ENCODE data around the gene TMEM52. TPM values are rescaled to one million over a fixed set of nuclear protein-coding genes. Genes with fewer than 3 reads are reported as not detected.
A peak's percentile ranks its signal among the peaks of the same experiment; 100 is the strongest.

The TMEM52 gene
- polyA plus RNA-seq, 1 donor from 2014 or later = 0.89 TPM

DNA sequence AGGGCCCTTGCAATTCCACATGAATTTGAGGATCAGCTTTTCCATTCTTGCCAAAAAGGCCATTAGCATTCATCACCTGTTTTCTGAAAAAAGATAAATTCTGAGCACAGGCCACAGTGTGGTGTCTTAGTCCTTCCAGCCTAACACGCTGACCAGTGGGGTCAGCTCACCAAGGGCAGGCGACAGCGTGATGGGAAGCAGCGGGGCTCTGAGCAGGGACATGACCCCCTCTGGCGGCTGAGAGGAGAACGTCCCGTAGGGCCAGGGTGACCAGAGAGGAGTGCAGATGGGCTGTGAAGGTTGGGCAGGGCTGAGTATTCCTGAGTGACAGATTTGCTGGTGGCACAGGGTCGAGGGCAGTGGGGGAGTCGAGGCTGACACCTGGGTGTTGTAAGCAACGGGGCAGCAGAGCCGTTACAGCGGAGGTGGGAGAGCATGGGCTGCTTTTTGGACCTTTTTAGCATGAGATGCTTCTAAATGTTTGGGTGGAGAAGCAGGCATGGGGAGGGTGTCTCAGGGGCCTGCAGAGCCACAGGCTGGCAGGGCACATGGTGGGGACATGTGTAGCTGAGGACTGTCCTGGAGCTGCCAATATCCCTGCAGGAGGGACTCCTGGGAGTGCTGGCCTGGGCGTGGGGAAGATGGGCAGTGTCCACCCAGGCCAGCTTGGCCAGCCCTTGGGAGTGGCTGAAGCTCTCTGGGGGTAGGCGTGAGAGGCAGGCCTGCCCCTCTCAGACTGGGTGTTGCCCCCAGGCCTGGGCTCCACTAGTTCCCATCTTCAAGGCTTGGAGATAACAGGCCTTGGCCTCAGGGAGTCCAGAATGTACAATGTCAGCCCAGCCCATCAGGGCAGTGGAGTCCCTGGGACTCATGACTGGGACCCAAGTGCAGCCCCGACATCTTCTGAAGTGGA, 12.6 kb downstream of the TMEM52 start:
- no peak overlapping the region for H3K4me2 ChIP-seq (ENCODE audit: low read length)
- no peaks in the 10 kb centered on the region for H3F3A ChIP-seq (ENCODE audit: insufficient read depth, low read length, poor library complexity, severe bottlenecking)
- H3K9me3 ChIP-seq (ENCODE audit: low read length) = no peaks in the 10 kb centered on the region
- H3K9me2 ChIP-seq (ENCODE audit: insufficient read depth, low read length) = no peaks in the 10 kb centered on the region
- no peak overlapping the region for H3K9ac ChIP-seq (ENCODE audit: low read length)
- no peaks in the 10 kb centered on the region for H4K20me1 ChIP-seq (ENCODE audit: insufficient read depth)
- no peaks in the 10 kb centered on the region for H3K79me2 ChIP-seq (replicated peaks; ENCODE audit: insufficient read depth, low read length)
- no peaks in the 10 kb centered on the region for H3K36me3 ChIP-seq (ENCODE audit: insufficient read depth, low read length)
- H2AFZ ChIP-seq (ENCODE audit: low read depth, low read length) = no peak overlapping the region
- H3K27me3 ChIP-seq (ENCODE audit: insufficient read depth, low read depth, low read length) = no peaks in the 10 kb centered on the region
- H3K27ac ChIP-seq (ENCODE audit: low read length) = no peak overlapping the region
- no peak overlapping the region for H3K4me3 ChIP-seq (ENCODE audit: low read length)
- TF ChIP-seq RAD21 (conservative IDR thresholded peaks at IDR 0.05) (peak; percentile 86), MXI1 (conservative IDR thresholded peaks at IDR 0.05; ENCODE audit: poor library complexity, severe bottlenecking) (no peak), SMC3 (conservative IDR thresholded peaks at IDR 0.05; ENCODE audit: poor library complexity) (peak; percentile 81), TAF1 (IDR thresholded peaks at IDR 0.05; ENCODE audit: low read depth) (no peak)
- TF ChIP-seq, protein P1, sequence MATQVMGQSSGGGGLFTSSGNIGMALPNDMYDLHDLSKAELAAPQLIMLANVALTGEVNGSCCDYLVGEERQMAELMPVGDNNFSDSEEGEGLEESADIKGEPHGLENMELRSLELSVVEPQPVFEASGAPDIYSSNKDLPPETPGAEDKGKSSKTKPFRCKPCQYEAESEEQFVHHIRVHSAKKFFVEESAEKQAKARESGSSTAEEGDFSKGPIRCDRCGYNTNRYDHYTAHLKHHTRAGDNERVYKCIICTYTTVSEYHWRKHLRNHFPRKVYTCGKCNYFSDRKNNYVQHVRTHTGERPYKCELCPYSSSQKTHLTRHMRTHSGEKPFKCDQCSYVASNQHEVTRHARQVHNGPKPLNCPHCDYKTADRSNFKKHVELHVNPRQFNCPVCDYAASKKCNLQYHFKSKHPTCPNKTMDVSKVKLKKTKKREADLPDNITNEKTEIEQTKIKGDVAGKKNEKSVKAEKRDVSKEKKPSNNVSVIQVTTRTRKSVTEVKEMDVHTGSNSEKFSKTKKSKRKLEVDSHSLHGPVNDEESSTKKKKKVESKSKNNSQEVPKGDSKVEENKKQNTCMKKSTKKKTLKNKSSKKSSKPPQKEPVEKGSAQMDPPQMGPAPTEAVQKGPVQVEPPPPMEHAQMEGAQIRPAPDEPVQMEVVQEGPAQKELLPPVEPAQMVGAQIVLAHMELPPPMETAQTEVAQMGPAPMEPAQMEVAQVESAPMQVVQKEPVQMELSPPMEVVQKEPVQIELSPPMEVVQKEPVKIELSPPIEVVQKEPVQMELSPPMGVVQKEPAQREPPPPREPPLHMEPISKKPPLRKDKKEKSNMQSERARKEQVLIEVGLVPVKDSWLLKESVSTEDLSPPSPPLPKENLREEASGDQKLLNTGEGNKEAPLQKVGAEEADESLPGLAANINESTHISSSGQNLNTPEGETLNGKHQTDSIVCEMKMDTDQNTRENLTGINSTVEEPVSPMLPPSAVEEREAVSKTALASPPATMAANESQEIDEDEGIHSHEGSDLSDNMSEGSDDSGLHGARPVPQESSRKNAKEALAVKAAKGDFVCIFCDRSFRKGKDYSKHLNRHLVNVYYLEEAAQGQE (IDR thresholded peaks at IDR 0.05; ENCODE audit: borderline replicate concordance) = no peak
- TF ChIP-seq, protein P2, sequence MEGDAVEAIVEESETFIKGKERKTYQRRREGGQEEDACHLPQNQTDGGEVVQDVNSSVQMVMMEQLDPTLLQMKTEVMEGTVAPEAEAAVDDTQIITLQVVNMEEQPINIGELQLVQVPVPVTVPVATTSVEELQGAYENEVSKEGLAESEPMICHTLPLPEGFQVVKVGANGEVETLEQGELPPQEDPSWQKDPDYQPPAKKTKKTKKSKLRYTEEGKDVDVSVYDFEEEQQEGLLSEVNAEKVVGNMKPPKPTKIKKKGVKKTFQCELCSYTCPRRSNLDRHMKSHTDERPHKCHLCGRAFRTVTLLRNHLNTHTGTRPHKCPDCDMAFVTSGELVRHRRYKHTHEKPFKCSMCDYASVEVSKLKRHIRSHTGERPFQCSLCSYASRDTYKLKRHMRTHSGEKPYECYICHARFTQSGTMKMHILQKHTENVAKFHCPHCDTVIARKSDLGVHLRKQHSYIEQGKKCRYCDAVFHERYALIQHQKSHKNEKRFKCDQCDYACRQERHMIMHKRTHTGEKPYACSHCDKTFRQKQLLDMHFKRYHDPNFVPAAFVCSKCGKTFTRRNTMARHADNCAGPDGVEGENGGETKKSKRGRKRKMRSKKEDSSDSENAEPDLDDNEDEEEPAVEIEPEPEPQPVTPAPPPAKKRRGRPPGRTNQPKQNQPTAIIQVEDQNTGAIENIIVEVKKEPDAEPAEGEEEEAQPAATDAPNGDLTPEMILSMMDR (IDR thresholded peaks at IDR 0.05; ENCODE audit: poor library complexity, severe bottlenecking) = peak; percentile 88

DNA sequence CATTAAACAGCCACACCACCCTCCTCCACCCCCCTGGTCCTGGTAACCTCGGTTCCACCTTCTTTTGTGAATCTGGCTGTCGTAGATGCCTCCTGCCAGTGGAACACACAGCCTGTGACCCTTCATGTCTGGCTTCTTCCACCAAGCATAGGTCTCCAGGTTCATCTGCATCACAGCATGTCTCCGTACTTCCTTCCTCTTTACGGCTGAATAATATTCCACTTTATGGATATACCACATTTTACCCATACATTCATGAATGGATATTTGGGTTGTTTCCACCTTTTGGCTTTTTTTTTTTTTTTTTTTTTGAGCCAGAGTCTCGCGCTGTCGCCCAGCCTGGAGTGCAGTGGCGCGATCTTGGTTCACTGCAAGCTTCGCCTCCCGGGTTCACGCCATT, 15.9 kb downstream of the TMEM52 start:
- H3F3A ChIP-seq (ENCODE audit: insufficient read depth, low read length, poor library complexity, severe bottlenecking) = no peaks in the 10 kb centered on the region
- H3K79me2 ChIP-seq (replicated peaks; ENCODE audit: insufficient read depth, low read length) = no peaks in the 10 kb centered on the region
- H3K27me3 ChIP-seq (ENCODE audit: insufficient read depth, low read depth, low read length) = no peaks in the 10 kb centered on the region
- no peaks in the 10 kb centered on the region for H4K20me1 ChIP-seq (ENCODE audit: insufficient read depth)
- no peaks in the 10 kb centered on the region for H3K9me3 ChIP-seq (ENCODE audit: low read length)
- no peaks in the 10 kb centered on the region for H3K9me2 ChIP-seq (ENCODE audit: insufficient read depth, low read length)
- H2AFZ ChIP-seq (ENCODE audit: low read depth, low read length) = no peak overlapping the region
- no peak overlapping the region for H3K4me2 ChIP-seq (ENCODE audit: low read length)
- no peak overlapping the region for H3K27ac ChIP-seq (ENCODE audit: low read length)
- H3K9ac ChIP-seq (ENCODE audit: low read length) = no peak overlapping the region
- H3K36me3 ChIP-seq (ENCODE audit: insufficient read depth, low read length) = no peaks in the 10 kb centered on the region
- H3K4me3 ChIP-seq (ENCODE audit: low read length) = no peak overlapping the region
- no peak for TF ChIP-seq SMC3 (conservative IDR thresholded peaks at IDR 0.05; ENCODE audit: poor library complexity)
- TF ChIP-seq, protein P1 (IDR thresholded peaks at IDR 0.05; ENCODE audit: borderline replicate concordance) = no peak
- TF ChIP-seq EZH2 (IDR thresholded peaks at IDR 0.05; ENCODE audit: borderline replicate concordance, insufficient read depth, low read length, poor library complexity, severe bottlenecking) = no peak
- TF ChIP-seq EP300 (conservative IDR thresholded peaks at IDR 0.05; ENCODE audit: poor library complexity, severe bottlenecking) = no peak
- no peak for TF ChIP-seq MXI1 (conservative IDR thresholded peaks at IDR 0.05; ENCODE audit: poor library complexity, severe bottlenecking)
- no peak for TF ChIP-seq RAD21 (conservative IDR thresholded peaks at IDR 0.05)
- no peak for TF ChIP-seq TAF1 (IDR thresholded peaks at IDR 0.05; ENCODE audit: low read depth)
- TF ChIP-seq, protein P2 (IDR thresholded peaks at IDR 0.05; ENCODE audit: poor library complexity, severe bottlenecking) = no peak
- no peak for TF ChIP-seq POLR2AphosphoS5 (IDR thresholded peaks at IDR 0.05)
